NK-92 treated with Interleukin-12 subunit alpha and Interleukin-12 subunit beta, amount 100 ng/mL, for 24 hours (cell line): ENCODE measurements around the gene HM13.
"Not testable (repeated sequence)": the region's sequence is repeated elsewhere in the genome, so short reads cannot be mapped to it uniquely, and the experiment has no call there.

Source experiments
- DNase-seq: peaks from one replicate; lab custom pipeline; 2025; lab: John Stamatoyannopoulos, UW

Gene HM13

GRCh38 chr20:31514154-31515071 lies at the start of gene HM13:
HM13 (plus strand) TSS chr20:31514442; CDS start chr20:31514552, 110 bp downstream.
- peak; percentile 85 for DNase-seq

GRCh38 chr20:31470946-31471345 lies 43.3 kb upstream of the HM13 start:
- not testable (repeated sequence) for DNase-seq

- DNase-seq = no peak
Observed at GRCh38 chr20:31472395-31473330, 41.6 kb upstream of the HM13 start.

- no peak for DNase-seq
Observed at GRCh38 chr20:31473331-31474096, 40.7 kb upstream of the HM13 start.

GRCh38 chr20:31474097-31474436 lies 40.2 kb upstream of the HM13 start:
- DNase-seq = no peak

- DNase-seq = no peak
Observed at GRCh38 chr20:31474758-31475427, 39.3 kb upstream of the HM13 start, which contains the start of the genes DEFB124 and REM1. DEFB124 (minus strand) TSS chr20:31475127; CDS start chr20:31473013, 2,114 bp downstream. REM1 (plus strand) TSS chr20:31475288; CDS start chr20:31476446, 1,158 bp downstream.

GRCh38 chr20:31475472-31476293 lies 38.6 kb upstream of the HM13 start:
- DNase-seq = no peak

GRCh38 chr20:31476294-31476585 lies 38.0 kb upstream of the HM13 start:
- DNase-seq = no peak

- no peak for DNase-seq
Observed at GRCh38 chr20:31476643-31477215, 37.5 kb upstream of the HM13 start.

GRCh38 chr20:31484001-31484400 lies 30.2 kb upstream of the HM13 start:
- no peak for DNase-seq

- no peak for DNase-seq
Observed at GRCh38 chr20:31485450-31486339, 28.5 kb upstream of the HM13 start.

- DNase-seq = no peak
Observed at GRCh38 chr20:31488115-31488514, 26.1 kb upstream of the HM13 start.

GRCh38 chr20:31489152-31489551 lies 25.1 kb upstream of the HM13 start:
- DNase-seq = no peak

GRCh38 chr20:31490752-31491151 lies 23.5 kb upstream of the HM13 start:
- DNase-seq = no peak

- DNase-seq = no peak
Observed at GRCh38 chr20:31494131-31494530, 20.1 kb upstream of the HM13 start.

- DNase-seq = no peak
Observed at GRCh38 chr20:31496761-31497295, 17.4 kb upstream of the HM13 start.

- no peak for DNase-seq
Observed at GRCh38 chr20:31497838-31498540, 16.3 kb upstream of the HM13 start.

- DNase-seq = no peak
Observed at GRCh38 chr20:31500527-31500926, 13.7 kb upstream of the HM13 start.
